Fibroblast of the conjunctiva (primary cell): Measurements from ENCODE around the gene FILIP1L.

Experiments
- DNase-seq: peaks from one replicate; pipeline ENCODE4 v3.0.0-alpha.2; 2010; ENCODE audit warnings: low read depth

FILIP1L gene

DNA sequence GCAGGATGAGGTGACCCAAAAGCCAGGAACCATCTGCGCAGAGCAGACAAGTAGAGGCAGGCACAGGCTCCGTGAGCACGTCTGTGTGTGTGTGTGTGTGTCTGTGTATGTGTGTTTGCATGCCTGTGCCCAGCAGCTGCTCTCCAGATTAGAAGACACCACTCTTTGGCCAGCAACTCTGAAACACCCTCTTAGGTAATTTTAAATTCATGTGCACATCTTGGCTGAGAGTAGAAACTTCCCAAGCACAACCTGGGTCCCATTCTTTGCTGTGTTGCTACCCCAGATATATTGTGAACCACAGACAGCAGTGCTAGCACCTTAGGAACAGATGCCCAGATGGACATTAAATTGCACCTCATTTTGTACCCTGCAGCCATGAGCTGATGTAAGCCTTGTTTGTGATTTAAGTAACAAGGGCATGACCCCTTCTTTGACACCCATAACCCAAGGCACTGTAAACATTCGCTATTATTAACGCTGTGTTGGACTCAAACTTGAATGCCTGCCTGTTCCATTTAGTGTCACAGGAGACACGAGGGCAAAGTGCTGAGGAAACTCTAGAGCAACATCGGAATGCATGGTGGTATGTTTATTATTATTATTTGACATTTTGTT lies at the start of gene FILIP1L:
Gene FILIP1L, minus strand, starts transcription at position 89 of the 618 bp plus-strand sequence.
- no peak for DNase-seq

- no peak for DNase-seq
These were observed 49.5 kb upstream of the FILIP1L start for GRCh38 chr3:100163787-100164186.

DNA sequence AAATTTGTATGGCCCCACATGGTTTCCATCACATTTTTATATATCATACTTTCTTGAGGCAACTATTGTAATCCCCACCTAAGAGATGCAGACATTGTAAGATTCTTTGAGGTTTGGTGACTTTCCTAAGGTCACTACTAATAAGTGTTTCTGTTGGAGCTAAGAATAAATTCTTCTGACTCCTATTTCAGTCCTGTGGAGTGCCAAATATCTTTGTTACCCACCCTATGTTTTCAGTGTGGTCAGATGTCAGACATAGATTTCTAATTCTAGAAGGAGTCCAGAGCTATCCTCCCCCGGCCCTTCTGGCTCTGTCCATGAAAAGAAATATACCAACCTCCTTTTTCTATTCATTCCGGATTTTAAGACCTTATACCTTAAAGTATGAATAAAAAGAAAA lies 46.2 kb upstream of the FILIP1L start:
- no peak for DNase-seq

GRCh38 chr3:100159331-100160153 lies 45.2 kb upstream of the FILIP1L start:
- peak; percentile 63 for DNase-seq

GRCh38 chr3:100158918-100159330 lies 44.6 kb upstream of the FILIP1L start:
- DNase-seq: no peak

- DNase-seq: no peak
These were observed 43.4 kb upstream of the FILIP1L start for GRCh38 chr3:100157685-100158084.

GRCh38 chr3:100155590-100155989 lies 41.3 kb upstream of the FILIP1L start:
- DNase-seq: no peak

GRCh38 chr3:100155128-100155527 lies 40.8 kb upstream of the FILIP1L start:
- peak; percentile 74 for DNase-seq

GRCh38 chr3:100154171-100154570 lies 39.9 kb upstream of the FILIP1L start:
- no peak for DNase-seq

DNA sequence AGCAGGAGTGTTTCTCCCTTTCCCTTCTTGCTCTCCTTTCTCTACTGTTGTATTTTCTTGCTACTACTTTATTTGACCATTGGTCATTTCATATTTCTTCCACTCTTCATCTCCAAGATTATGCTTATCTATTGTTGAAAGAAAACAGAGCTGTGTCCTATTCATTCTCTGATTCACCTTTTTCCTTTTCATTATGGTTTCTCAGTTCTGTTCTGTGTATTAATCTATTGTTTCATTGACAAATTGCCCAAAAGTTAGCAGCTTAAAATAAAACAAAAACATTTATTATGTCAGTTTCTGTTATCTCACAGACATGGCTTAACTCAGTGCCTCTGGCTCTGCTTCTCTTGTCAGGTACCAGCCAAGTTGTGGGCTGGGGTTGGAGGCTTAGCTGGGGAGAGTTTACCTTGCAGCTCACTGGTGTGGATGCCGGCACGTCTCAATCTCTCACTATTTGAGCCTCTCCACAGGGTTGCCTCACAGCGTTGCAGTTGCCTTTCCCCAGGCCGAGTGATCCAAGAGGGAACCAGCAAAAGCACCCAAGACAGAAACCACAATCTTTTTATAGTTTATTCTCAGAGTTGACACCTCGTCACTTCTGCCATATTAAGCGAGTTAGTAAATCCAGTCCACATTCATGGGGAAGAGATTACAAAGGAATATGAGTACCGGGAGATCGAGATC lies 36.9 kb upstream of the FILIP1L start:
- DNase-seq: no peak

DNA sequence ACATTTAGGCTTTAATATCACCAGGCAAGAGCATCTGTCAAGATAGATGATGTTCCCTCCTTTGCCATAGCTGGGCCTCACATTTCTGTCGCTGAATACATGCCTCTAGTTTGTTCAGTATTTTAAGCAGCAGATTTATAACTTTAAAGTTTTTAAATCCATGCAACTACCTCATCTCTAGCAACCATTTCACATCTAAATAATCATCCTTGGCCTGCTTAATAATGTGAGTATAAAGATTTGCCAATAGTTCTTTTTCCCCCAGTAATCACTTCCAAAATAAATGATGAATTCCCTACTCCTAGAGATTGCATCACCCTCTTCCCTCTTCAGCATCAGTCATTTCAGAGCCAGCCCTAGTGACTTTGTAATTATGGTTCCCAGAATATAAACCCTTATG lies 36.2 kb upstream of the FILIP1L start:
- DNase-seq: peak; percentile 57

DNA sequence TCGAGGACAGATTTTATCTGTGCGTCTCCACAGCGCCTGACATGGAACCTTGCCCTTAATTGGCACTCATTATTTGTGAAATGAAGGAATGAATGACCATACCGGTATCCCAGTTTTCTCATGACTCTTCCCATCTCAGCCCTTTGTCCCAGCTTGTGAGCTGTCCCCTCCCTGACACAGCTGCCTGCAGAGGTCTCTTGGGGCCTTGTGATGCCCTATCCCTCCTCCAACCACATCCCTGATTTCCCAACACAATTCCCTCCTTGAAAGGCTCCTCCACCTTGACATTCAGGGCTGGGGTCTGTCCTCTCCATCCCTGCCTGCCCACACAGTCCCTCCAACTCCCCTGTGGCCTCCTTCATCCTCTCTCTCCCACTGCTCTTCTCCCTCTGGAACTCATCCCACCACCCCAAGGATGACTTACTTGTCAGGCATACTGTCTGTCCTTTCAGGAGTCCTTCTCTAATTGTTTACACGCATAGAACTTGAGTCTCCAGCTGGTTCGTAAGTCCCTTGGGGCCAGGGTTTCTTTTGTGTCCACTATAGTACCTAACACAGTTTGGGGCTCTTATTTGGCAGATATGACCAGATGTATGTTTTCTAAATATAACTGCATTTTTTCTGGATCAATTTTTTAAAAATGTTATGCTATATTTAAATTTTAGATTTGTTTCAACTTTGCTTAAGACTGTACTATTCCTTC lies 35.6 kb upstream of the FILIP1L start:
- no peak for DNase-seq

GRCh38 chr3:100149130-100149529 lies 34.8 kb upstream of the FILIP1L start:
- no peak for DNase-seq

- no peak for DNase-seq
These were observed 30.1 kb upstream of the FILIP1L start for GRCh38 chr3:100144255-100144866.

DNA sequence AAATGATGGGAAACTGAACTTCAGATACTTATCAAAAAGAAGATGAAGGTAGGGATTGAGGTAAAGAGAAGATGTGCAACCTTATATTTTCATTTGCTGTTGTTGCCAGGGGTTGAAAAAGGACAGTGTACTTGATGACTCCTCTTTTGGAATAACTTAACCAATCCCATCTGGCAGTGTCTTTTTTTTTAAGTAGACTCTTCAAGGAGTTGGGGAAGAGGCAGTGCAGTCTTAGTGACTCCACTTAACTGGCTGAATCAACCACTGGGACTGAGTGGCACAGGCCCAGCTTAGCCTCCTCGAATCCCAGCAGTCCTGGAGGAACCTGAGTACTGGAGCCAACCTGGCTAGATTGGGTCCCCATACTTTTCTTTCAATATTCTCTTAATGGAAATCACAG lies 27.3 kb upstream of the FILIP1L start:
- DNase-seq: no peak

DNA sequence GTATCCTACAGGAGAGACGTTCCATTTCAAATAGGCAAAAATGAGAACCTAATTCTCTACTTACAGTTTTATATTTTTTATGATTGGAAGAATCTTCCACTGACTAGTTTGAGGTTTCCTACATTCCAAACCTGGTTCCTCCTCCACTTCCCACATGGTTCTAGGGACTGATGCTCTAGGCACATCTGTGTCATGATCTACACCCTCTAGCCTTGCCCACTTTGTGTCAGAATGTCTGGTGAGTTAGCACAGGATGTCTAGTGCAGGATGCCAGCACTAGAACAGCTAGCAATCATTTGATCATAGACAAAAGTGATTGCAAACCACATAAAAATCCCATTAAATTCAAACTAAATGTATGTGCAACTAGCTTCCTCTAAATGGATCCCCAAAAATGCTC lies 26.7 kb upstream of the FILIP1L start:
- no peak for DNase-seq

GRCh38 chr3:100136921-100137320 lies 22.6 kb upstream of the FILIP1L start:
- DNase-seq: no peak

DNA sequence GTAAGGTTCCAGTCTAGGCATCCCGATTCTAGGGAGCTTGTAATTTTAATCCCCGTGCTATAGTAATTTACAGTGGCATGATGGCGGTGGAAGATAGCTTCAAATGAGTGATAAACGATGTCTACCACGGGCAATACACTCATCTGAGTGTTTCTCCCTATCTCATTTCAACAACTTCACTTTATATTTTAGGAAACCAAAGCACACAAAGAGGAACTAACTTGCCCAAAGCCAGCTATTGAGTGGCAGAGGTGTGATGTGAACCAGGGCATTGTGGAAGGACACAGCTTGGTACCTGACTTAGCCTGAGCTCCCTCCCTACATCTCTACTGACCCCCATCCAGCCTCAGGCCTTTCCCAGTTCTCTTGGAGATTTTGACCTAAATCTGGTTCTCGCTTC lies 16.9 kb upstream of the FILIP1L start:
- DNase-seq: no peak

GRCh38 chr3:100129941-100130340 lies 15.6 kb upstream of the FILIP1L start:
- no peak for DNase-seq

DNA sequence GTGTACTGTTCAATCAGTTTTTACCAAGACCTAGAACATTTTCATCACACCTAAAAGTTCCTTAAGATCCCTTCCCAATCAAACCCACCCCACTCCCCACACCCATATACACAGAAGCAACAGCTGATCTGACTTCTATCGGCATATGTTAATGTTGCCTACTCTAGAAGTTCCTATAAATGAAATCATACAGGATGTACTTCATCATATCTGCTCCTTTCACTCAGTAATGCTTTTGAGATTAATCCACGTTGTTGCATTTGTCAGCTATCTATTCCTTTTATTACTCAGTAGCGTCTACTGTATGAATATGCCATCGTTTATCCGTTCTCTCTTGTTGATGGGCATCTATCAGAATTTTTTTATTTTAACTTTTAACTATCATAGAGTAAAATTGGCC lies 14.3 kb upstream of the FILIP1L start:
- no peak for DNase-seq

GRCh38 chr3:100127792-100128191 lies 13.5 kb upstream of the FILIP1L start:
- no peak for DNase-seq
